DOHH2 (cell line): ENCODE data around the gene KCNH6.

Source experiments
- H3F3A ChIP-seq: fragments of 200-600 bp; sonication (generic), shearing (Covaris generic); 2 replicates; pipeline ENCODE4 v1.6.0; 2016; ENCODE audit warnings: antibody characterized with exemption, mild to moderate bottlenecking; ENCODE audit not compliant: control insufficient read depth, insufficient read depth
- H3K27ac ChIP-seq: fragments of 200-600 bp; sonication (generic); 2 replicates; pipeline ENCODE4 v1.5.1; 2014; ENCODE audit warnings: low read depth, mild to moderate bottlenecking, low read length, moderate library complexity
- H3K27me3 ChIP-seq: fragments of 200-600 bp; sonication (generic); 2 replicates; pipeline ENCODE4 v1.6.1; 2014; ENCODE audit warnings: mild to moderate bottlenecking, low read length, mixed read lengths; ENCODE audit not compliant: control insufficient read depth
- H3K36me3 ChIP-seq: fragments of 200-600 bp; sonication (generic); 2 replicates; pipeline ENCODE4 v1.6.1; 2014; ENCODE audit warnings: mild to moderate bottlenecking, low read length, moderate library complexity, mixed read lengths; ENCODE audit not compliant: control insufficient read depth
- H3K4me1 ChIP-seq: fragments of 200-600 bp; sonication (generic); 2 replicates; pipeline ENCODE4 v1.6.1; 2014; ENCODE audit warnings: mild to moderate bottlenecking, low read length, mixed read lengths; ENCODE audit not compliant: control insufficient read depth
- H3K4me2 ChIP-seq: fragments of 200-600 bp; sonication (generic); 2 replicates; pipeline ENCODE4 v1.6.0; 2014; ENCODE audit warnings: mild to moderate bottlenecking, low read length, moderate library complexity
- H3K4me3 ChIP-seq: fragments of 200-600 bp; sonication (generic); 2 replicates; pipeline ENCODE4 v1.5.1; 2014; ENCODE audit warnings: mild to moderate bottlenecking, low read length, mixed read lengths
- H3K79me2 ChIP-seq: fragments of 200-600 bp; sonication (generic); 2 replicates; pipeline ENCODE4 v1.6.1; 2014; ENCODE audit warnings: mild to moderate bottlenecking, low read length, mixed read lengths; ENCODE audit not compliant: control insufficient read depth
- H3K9me2 ChIP-seq: fragments of 200-600 bp; sonication (generic); replicated peaks from 2 replicates; pipeline ENCODE4 v1.6.1; 2014; ENCODE audit warnings: mild to moderate bottlenecking, low read length, mixed read lengths; ENCODE audit not compliant: control insufficient read depth
- H3K9me3 ChIP-seq: fragments of 200-600 bp; sonication (generic); 2 replicates; pipeline ENCODE4 v1.6.1; 2014; ENCODE audit warnings: antibody characterized with exemption, low read length, mixed read lengths; ENCODE audit not compliant: control insufficient read depth, insufficient read depth
- H4K20me1 ChIP-seq: fragments of 200-600 bp; sonication (generic); 2 replicates; pipeline ENCODE4 v1.6.0; 2014; ENCODE audit warnings: low read depth, mild to moderate bottlenecking, antibody characterized with exemption, low read length, moderate library complexity; ENCODE audit not compliant: control insufficient read depth, insufficient read depth
- EZH2phosphoT487 ChIP-seq: fragments of 200-600 bp; sonication (generic); IDR thresholded peaks from 2 replicates; pipeline ENCODE4 v1.6.1; 2017; ENCODE audit warnings: borderline replicate concordance, mild to moderate bottlenecking, antibody characterized with exemption, low read length, moderate library complexity, mixed read lengths
- TF ChIP-seq, protein P1 (sequence below): fragments of 200-600 bp; sonication (generic); IDR thresholded peaks from one replicate; pipeline ENCODE4 v1.5.1; 2014; ENCODE audit warnings: antibody characterized with exemption, mild to moderate bottlenecking, low read depth, low read length; ENCODE audit not compliant: poor library complexity, severe bottlenecking

KCNH6 gene

DNA sequence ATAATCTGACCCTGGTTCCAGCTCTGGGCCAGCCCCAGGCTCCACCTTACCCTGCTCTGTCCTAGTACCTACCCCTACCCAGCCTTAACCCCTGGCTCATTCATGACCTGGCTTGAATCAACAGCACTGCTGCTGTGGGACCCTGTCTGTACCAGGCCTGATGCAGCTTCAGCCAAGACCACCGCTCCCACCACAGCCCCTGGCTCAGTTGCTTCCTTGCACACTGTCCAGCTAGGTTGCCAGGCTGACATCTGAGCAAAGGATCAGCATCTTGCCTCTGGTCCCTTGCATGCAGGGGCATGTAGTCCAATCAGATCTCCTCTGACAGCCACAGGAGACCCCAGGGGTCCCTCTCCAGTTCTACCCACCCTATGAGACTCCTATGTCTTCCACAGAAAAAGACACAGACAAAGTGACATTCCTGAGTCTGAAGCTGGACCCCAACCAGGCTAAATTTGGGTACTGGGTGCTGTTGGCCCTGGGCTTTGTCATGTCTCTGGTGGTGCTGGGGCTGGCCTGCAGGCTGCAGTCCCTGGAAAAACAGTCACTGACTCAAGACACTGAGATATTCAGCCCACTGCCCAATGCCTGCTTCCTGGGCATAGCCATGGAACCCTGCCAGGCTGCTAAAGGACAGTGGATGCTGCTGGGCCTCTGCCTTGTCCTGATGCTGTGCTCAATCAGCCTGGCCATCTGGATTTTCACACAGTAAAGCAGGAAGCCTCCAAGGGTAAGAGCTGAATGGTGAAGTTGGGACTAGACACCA, 3.9 kb upstream of the KCNH6 start:
- Histone ChIP-seq H4K20me1 (0 out of 2 replicates have a peak, but pooled peaks cover 2% of the 10 kb centered on the region), H3K79me2 (no peaks in the 10 kb centered on the region), H3K4me2 (no peak overlapping the region), H3K27me3 (peaks cover 42% of the 10 kb centered on the region), H3K4me3 (no peak overlapping the region), H3K36me3 (no peaks in the 10 kb centered on the region), H3K9me3 (no peaks in the 10 kb centered on the region), H3K9me2 (no peaks in the 10 kb centered on the region), H3K4me1 (no peaks in the 10 kb centered on the region), H3K27ac (no peak overlapping the region), H3F3A (no peaks in the 10 kb centered on the region)
- TF ChIP-seq, protein P1, sequence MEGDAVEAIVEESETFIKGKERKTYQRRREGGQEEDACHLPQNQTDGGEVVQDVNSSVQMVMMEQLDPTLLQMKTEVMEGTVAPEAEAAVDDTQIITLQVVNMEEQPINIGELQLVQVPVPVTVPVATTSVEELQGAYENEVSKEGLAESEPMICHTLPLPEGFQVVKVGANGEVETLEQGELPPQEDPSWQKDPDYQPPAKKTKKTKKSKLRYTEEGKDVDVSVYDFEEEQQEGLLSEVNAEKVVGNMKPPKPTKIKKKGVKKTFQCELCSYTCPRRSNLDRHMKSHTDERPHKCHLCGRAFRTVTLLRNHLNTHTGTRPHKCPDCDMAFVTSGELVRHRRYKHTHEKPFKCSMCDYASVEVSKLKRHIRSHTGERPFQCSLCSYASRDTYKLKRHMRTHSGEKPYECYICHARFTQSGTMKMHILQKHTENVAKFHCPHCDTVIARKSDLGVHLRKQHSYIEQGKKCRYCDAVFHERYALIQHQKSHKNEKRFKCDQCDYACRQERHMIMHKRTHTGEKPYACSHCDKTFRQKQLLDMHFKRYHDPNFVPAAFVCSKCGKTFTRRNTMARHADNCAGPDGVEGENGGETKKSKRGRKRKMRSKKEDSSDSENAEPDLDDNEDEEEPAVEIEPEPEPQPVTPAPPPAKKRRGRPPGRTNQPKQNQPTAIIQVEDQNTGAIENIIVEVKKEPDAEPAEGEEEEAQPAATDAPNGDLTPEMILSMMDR: no peak
- TF ChIP-seq EZH2phosphoT487: no peak

DNA sequence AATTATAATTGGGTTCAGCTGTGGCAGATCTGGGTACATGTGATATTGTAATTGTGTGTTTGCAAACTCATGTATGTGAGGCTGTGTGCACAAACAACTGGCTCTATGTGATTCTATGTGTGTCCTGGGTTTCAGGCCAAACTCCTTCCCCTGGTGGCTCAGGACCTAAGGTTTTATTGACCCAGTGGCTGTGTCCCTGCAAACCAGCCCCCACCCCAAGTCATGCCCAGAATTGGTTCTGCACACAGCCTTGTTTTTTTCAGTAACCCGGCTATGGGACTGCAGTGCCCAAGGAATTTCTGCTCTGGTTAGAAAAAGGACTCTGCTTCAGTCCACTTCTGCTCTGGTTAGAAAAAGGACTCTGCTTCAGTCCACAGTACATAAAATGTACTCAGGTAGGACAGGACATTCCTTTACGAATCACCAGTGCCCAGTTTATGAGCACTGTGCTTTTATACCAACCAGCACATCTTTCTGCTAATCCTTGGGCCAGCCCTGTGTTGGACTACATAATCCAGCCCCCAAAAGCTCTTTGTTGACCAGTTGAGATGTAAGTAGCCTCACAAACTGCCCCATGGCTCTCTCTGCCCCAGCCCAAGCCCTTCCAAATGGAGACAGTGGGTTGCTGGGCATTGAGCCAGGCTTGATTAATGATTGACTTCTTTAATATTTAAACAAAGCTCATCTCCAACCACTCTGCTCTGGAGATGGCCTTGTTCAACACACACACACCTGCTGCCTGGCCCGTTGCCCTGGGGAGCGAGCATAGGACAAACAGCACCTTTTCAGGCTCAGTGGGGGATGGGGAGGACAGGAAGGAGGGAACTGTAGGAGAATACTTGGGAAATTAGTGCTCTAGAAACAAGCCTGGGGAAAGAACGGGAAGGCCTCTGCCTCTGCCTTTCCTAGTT, 2.9 kb upstream of the KCNH6 start:
- H3F3A ChIP-seq: no peaks in the 10 kb centered on the region
- H3K9me3 ChIP-seq: no peaks in the 10 kb centered on the region
- H3K4me3 ChIP-seq: no peak overlapping the region
- no peaks in the 10 kb centered on the region for H3K9me2 ChIP-seq
- no peaks in the 10 kb centered on the region for H3K36me3 ChIP-seq
- 0 out of 2 replicates have a peak, but pooled peaks cover 2% of the 10 kb centered on the region for H4K20me1 ChIP-seq
- H3K27ac ChIP-seq: no peak overlapping the region
- H3K4me1 ChIP-seq: no peaks in the 10 kb centered on the region
- H3K27me3 ChIP-seq: peaks cover 41% of the 10 kb centered on the region
- H3K4me2 ChIP-seq: no peak overlapping the region
- TF ChIP-seq, protein P1: no peak
- TF ChIP-seq EZH2phosphoT487: no peak
- H3K79me2 ChIP-seq: no peaks in the 10 kb centered on the region

DNA sequence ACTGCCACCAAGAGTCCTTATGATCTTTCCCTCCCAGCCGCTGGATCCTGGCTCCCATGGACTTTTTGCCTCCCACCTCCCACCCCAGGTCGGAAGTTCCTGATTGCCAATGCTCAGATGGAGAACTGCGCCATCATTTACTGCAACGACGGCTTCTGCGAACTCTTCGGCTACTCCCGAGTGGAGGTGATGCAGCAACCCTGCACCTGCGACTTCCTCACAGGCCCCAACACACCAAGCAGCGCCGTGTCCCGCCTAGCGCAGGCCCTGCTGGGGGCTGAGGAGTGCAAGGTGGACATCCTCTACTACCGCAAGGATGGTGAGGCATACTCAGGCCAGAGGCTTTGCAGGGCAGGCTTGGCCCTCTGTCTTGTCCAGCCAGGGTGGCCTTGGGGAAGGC, 893 bp downstream of the KCNH6 start:
- H4K20me1 ChIP-seq: 0 out of 2 replicates have a peak, but pooled peaks cover 2% of the 10 kb centered on the region
- no peak overlapping the region for H3K4me3 ChIP-seq
- TF ChIP-seq, protein P1: no peak
- TF ChIP-seq EZH2phosphoT487: no peak
- no peak overlapping the region for H3K4me2 ChIP-seq
- H3F3A ChIP-seq: no peaks in the 10 kb centered on the region
- H3K36me3 ChIP-seq: no peaks in the 10 kb centered on the region
- no peaks in the 10 kb centered on the region for H3K9me2 ChIP-seq
- no peaks in the 10 kb centered on the region for H3K79me2 ChIP-seq
- peaks cover 37% of the 10 kb centered on the region for H3K27me3 ChIP-seq
- H3K9me3 ChIP-seq: no peaks in the 10 kb centered on the region
- no peaks in the 10 kb centered on the region for H3K4me1 ChIP-seq
- no peak overlapping the region for H3K27ac ChIP-seq
